HT-29 (cell line): ENCODE data around the gene NRDE2. TPM values are rescaled to one million over a fixed set of nuclear protein-coding genes. Genes with fewer than 3 reads are reported as not detected.
A peak's percentile ranks its signal among the peaks of the same experiment; 100 is the strongest.
"Not testable (repeated sequence)": the region's sequence is repeated elsewhere in the genome, so short reads cannot be mapped to it uniquely, and the experiment has no call there.

Experiments used
- DNase-seq: peaks from one replicate; pipeline ENCODE4 v3.0.0-alpha.2; 2015; ENCODE audit warnings: low spot score
- total RNA-seq: library from RNA; depleted of rRNA; stranded (reverse); fragments of >200 nt; shearing (Covaris generic); gene quantifications from 2 replicates; pipeline ENCODE4 v1.2.3, GENCODE V29; 2014

Gene NRDE2
- total RNA-seq, 1 experiment from 2014 or later: 7.0 TPM

- no peak for DNase-seq
Measured at GRCh38 chr14:90341784-90342183, 10.0 kb upstream of the NRDE2 start.

GRCh38 chr14:90341232-90341631 is 9.5 kb upstream of the NRDE2 start:
- not testable (repeated sequence) for DNase-seq

- peak; percentile 86 for DNase-seq
Measured at GRCh38 chr14:90336985-90337384, 5.2 kb upstream of the NRDE2 start.

- no peak for DNase-seq
Measured at GRCh38 chr14:90336401-90336800, 4.7 kb upstream of the NRDE2 start.

GRCh38 chr14:90332271-90332584 is 487 bp upstream of the NRDE2 start:
- DNase-seq: no peak

- DNase-seq: no peak
Measured at GRCh38 chr14:90330203-90331196, 1.2 kb downstream of the NRDE2 start.

- no peak for DNase-seq
Measured at GRCh38 chr14:90321891-90322290, 9.8 kb downstream of the NRDE2 start.

- no peak for DNase-seq
Measured at GRCh38 chr14:90319634-90320541, 11.9 kb downstream of the NRDE2 start.

- no peak for DNase-seq
Measured at GRCh38 chr14:90319173-90319572, 12.6 kb downstream of the NRDE2 start.

- no peak for DNase-seq
Measured at GRCh38 chr14:90318016-90318415, 13.7 kb downstream of the NRDE2 start.

- no peak for DNase-seq
Measured at GRCh38 chr14:90317286-90317685, 14.5 kb downstream of the NRDE2 start.

GRCh38 chr14:90308561-90308960 is 23.2 kb downstream of the NRDE2 start:
- no peak for DNase-seq

GRCh38 chr14:90305176-90305601 is 26.6 kb downstream of the NRDE2 start:
- no peak for DNase-seq

GRCh38 chr14:90304502-90304901 is 27.2 kb downstream of the NRDE2 start:
- DNase-seq: no peak

- no peak for DNase-seq
Measured at GRCh38 chr14:90303473-90303872, 28.3 kb downstream of the NRDE2 start.

GRCh38 chr14:90302529-90303303 is 29.0 kb downstream of the NRDE2 start:
- DNase-seq: no peak

GRCh38 chr14:90301668-90302090 is 30.1 kb downstream of the NRDE2 start:
- DNase-seq: peak; percentile 52

- DNase-seq: no peak
Measured at GRCh38 chr14:90301122-90301521, 30.6 kb downstream of the NRDE2 start.

GRCh38 chr14:90300611-90301047 is 31.1 kb downstream of the NRDE2 start:
- DNase-seq: no peak

- no peak for DNase-seq
Measured at GRCh38 chr14:90299408-90299807, 32.3 kb downstream of the NRDE2 start.

- no peak for DNase-seq
Measured at GRCh38 chr14:90297876-90298629, 33.7 kb downstream of the NRDE2 start.
